Measurements from ENCODE around the gene ACOT7.

- TF ChIP-seq, protein P1, sequence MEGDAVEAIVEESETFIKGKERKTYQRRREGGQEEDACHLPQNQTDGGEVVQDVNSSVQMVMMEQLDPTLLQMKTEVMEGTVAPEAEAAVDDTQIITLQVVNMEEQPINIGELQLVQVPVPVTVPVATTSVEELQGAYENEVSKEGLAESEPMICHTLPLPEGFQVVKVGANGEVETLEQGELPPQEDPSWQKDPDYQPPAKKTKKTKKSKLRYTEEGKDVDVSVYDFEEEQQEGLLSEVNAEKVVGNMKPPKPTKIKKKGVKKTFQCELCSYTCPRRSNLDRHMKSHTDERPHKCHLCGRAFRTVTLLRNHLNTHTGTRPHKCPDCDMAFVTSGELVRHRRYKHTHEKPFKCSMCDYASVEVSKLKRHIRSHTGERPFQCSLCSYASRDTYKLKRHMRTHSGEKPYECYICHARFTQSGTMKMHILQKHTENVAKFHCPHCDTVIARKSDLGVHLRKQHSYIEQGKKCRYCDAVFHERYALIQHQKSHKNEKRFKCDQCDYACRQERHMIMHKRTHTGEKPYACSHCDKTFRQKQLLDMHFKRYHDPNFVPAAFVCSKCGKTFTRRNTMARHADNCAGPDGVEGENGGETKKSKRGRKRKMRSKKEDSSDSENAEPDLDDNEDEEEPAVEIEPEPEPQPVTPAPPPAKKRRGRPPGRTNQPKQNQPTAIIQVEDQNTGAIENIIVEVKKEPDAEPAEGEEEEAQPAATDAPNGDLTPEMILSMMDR (IDR thresholded peaks at IDR 0.05): no peak
- TF ChIP-seq POLR2A (IDR thresholded peaks at IDR 0.05): no peak
Measured at GRCh38 chr1:6243993-6244392, 149.6 kb downstream of the ACOT7 start, which contains the start of gene HES3.

All from lower leg skin (tissue), 3 donors.